K562 (cell line): ENCODE measurements around the gene NTN1. TPM values are rescaled to one million over a fixed set of nuclear protein-coding genes. Genes with fewer than 3 reads are reported as not detected.

Source experiments
- ATAC-seq: fragments of 200-7000 bp; cut with Tn5 transposase; 3 replicates; pipeline ENCODE4 v1.9.1; 2020; ENCODE audit warnings: moderate library complexity
- BruUV-seq: library from RNA; stranded (reverse); fragments of 400-500 nt; replicated peaks from 2 replicates; lab custom pipeline; 2021; lab: Mats Ljungman, UMichigan
- CTCF ChIA-PET: fragments of 300-600 bp; formaldehyde crosslinking; extraction: SDS; loops from one replicate; lab custom pipeline; 2021; ENCODE audit warnings: low intra/inter-chr PET ratio; lab: Yijun Ruan, JAX
- POLR2A ChIA-PET: fragments of 300-600, 350-650 bp; sonication (Branson Sonifier 250); formaldehyde crosslinking; extraction: SDS; loops from one replicate; lab custom pipeline; 2021; ENCODE audit warnings: antibody characterized with exemption, inconsistent platforms; lab: Yijun Ruan, JAX
- DNase-seq, 4 experiments: peaks; one replicate each; pipeline versions ENCODE4 v3.0.0 to v3.0.0-alpha.2; 2011 to 2018; ENCODE audit warnings: low spot score in 3 of 4, mixed read lengths in 3 of 4; ENCODE audit errors: extremely low read depth in 1 of 4
- FAIRE-seq: peaks from 2 replicates; lab custom pipeline; 2011; peaks lifted over from hg19 to GRCh38; lab: Jason Lieb, UNC
- H2AFZ ChIP-seq: 2 replicates; pipeline ENCODE4 v1.6.0; 2011; ENCODE audit warnings: low read depth, low read length, control low read depth, inconsistent platforms
- H3K27ac ChIP-seq: fragments of 200-600 bp; 3 replicates; pipeline ENCODE4 v1.8.0; 2011; ENCODE audit warnings: low read depth, mild to moderate bottlenecking, control low read depth, inconsistent platforms, low read length, moderate library complexity, mixed read lengths; ENCODE audit errors: extremely low read depth
- H3K27me3 ChIP-seq, 2 experiments: fragments of 300-600 bp in 1 of 2; 2 replicates in 1 of 2; 3 replicates in 1 of 2; pipeline versions ENCODE4 v1.6.0 to v1.8.0; 2011; ENCODE audit warnings: inconsistent platforms in 2 of 2, low read length in 2 of 2, mild to moderate bottlenecking in 1 of 2, mixed read lengths in 1 of 2, moderate library complexity in 1 of 2; ENCODE audit not compliant: control insufficient read depth in 2 of 2, insufficient read depth in 2 of 2
- H3K36me3 ChIP-seq: fragments of 300-600 bp; 3 replicates; pipeline ENCODE4 v1.8.0; 2011; ENCODE audit warnings: mild to moderate bottlenecking, low read length, inconsistent platforms; ENCODE audit not compliant: control insufficient read depth, insufficient read depth
- H3K4me1 ChIP-seq, 2 experiments: fragments of 200-600 bp in 1 of 2; replicated peaks in 1 of 2; 2 replicates in 1 of 2; 3 replicates in 1 of 2; pipeline versions ENCODE4 v1.5.1 to v1.8.0; 2011; ENCODE audit warnings: inconsistent platforms in 2 of 2, low read length in 2 of 2, mild to moderate bottlenecking in 1 of 2, mixed read lengths in 1 of 2, moderate library complexity in 1 of 2; ENCODE audit not compliant: control insufficient read depth in 2 of 2, insufficient read depth in 2 of 2
- H3K4me2 ChIP-seq: 2 replicates; pipeline ENCODE4 v1.6.1; 2011; ENCODE audit warnings: low read length, control low read depth, inconsistent platforms, mixed read lengths; ENCODE audit not compliant: insufficient read depth
- H3K4me3 ChIP-seq: fragments of 200-600 bp; sonication (generic), shearing (Covaris generic); 2 replicates; pipeline ENCODE4 v1.5.1; 2016; ENCODE audit warnings: control low read depth, inconsistent platforms
- H3K79me2 ChIP-seq: fragments of 200-600 bp; 3 replicates; pipeline ENCODE4 v1.8.0; 2011; ENCODE audit warnings: low read length, inconsistent platforms; ENCODE audit not compliant: control insufficient read depth, insufficient read depth
- H3K9ac ChIP-seq, 2 experiments: 2 replicates each; pipeline versions ENCODE4 v1.6.0 to v1.6.1; 2011; ENCODE audit warnings: low read depth in 2 of 2, low read length in 2 of 2, control low read depth in 1 of 2, inconsistent platforms in 1 of 2, mild to moderate bottlenecking in 1 of 2, mixed read lengths in 1 of 2; ENCODE audit not compliant: insufficient read depth in 1 of 2
- H3K9me1 ChIP-seq: one replicate; pipeline ENCODE4 v1.6.0; 2011; ENCODE audit warnings: inconsistent platforms, mild to moderate bottlenecking, low read length, moderate library complexity; ENCODE audit not compliant: control insufficient read depth, insufficient read depth
- H3K9me3 ChIP-seq: replicated peaks from 2 replicates; pipeline ENCODE4 v1.5.1; 2011; ENCODE audit warnings: low read depth, low read length, inconsistent platforms; ENCODE audit not compliant: control insufficient read depth, insufficient read depth
- H4K20me1 ChIP-seq: replicated peaks from 2 replicates; pipeline ENCODE4 v1.6.1; 2011; ENCODE audit warnings: low read length, inconsistent platforms, mixed read lengths; ENCODE audit not compliant: control insufficient read depth, insufficient read depth
- FOSL1 ChIP-seq: fragments of 200-800 bp; sonication (Bioruptor generic); conservative IDR thresholded peaks from 2 replicates; pipeline ENCODE4 v1.6.1; 2016; ENCODE audit warnings: missing genetic modification characterization, missing compliant biosample characterization
- MEIS2 ChIP-seq: fragments of 450-650 bp; IDR thresholded peaks from 2 replicates; pipeline ENCODE4 v1.6.1; 2014; ENCODE audit warnings: mild to moderate bottlenecking; ENCODE audit not compliant: partially characterized antibody
- NEUROD1 ChIP-seq: fragments of 150-350 bp; IDR thresholded peaks from 2 replicates; pipeline ENCODE4 v1.6.1; 2014; ENCODE audit warnings: borderline replicate concordance, low read length, low read depth; ENCODE audit not compliant: partially characterized antibody
- PBX2 ChIP-seq, 2 experiments: IDR thresholded peaks in 1 of 2; conservative IDR thresholded peaks in 1 of 2; 2 replicates each; pipeline ENCODE4 v1.6.1; 2016; ENCODE audit warnings: low read depth in 2 of 2, mild to moderate bottlenecking in 1 of 2, missing compliant biosample characterization in 1 of 2, missing genetic modification characterization in 1 of 2, moderate library complexity in 1 of 2
- SRSF3 ChIP-seq: fragments of 200-400 bp; formaldehyde crosslinking; IDR thresholded peaks from 2 replicates; pipeline ENCODE4 v1.6.1; 2016; ENCODE audit warnings: mild to moderate bottlenecking, low read length, moderate library complexity; ENCODE audit not compliant: insufficient read depth
- TAF7 ChIP-seq: fragments of 450-650 bp; IDR thresholded peaks from 2 replicates; pipeline ENCODE4 v1.6.1; 2016; ENCODE audit warnings: missing genetic modification characterization, missing compliant biosample characterization
- ZBTB17 ChIP-seq: fragments of 450-650 bp; formaldehyde crosslinking; IDR thresholded peaks from 2 replicates; pipeline ENCODE4 v1.4.0; 2020; ENCODE audit warnings: mild to moderate bottlenecking
- ZBTB43 ChIP-seq: sonication (generic); formaldehyde crosslinking; IDR thresholded peaks from 2 replicates; pipeline ENCODE4 v1.8.0; 2023; ENCODE audit warnings: mild to moderate bottlenecking, missing genetic modification reagents
- ZNF184 ChIP-seq: sonication (generic); formaldehyde crosslinking; IDR thresholded peaks from 2 replicates; pipeline ENCODE4 v1.5.0; 2020; ENCODE audit warnings: missing genetic modification reagents
- ZNF584 ChIP-seq: fragments of 200-800 bp; sonication (Bioruptor generic); IDR thresholded peaks from 2 replicates; pipeline ENCODE4 v1.6.1; 2016; ENCODE audit warnings: low read depth, mild to moderate bottlenecking, missing genetic modification characterization, missing compliant biosample characterization
- WGBS: fragments of 100-300 bp; shearing (Covaris generic); methylation state at CpG from one replicate; pipeline ENCODE4 v1.1.6; 2016; ENCODE audit warnings: low coverage, mixed read lengths; ENCODE audit not compliant: insufficient coverage; ENCODE audit errors: missing lambda C conversion rate; 5-methylcytosine and 5-hydroxymethylcytosine counted together
- in situ Hi-C: fragments of 300-500 bp; cut with MboI; formaldehyde crosslinking; loops from 4 replicates; pipeline ENCODE4 v1.15.0; 2018; ENCODE audit warnings: inconsistent platforms, mixed read lengths
- intact Hi-C: fragments of 100-400 bp; cut with micrococcal nuclease; formaldehyde crosslinking; loops from 2 replicates; pipeline ENCODE4 v1.14.2; 2022
- polyA plus RNA-seq, 8 experiments: library from polyadenylated mRNA; depleted of rRNA in 4 of 8; stranded (reverse) in 5 of 8; unstranded in 3 of 8; fragments of >200 nt; fragmentation: Nextera tagmentation in 2 of 8; fragmentation: Illumina TruSeq in 1 of 8; extraction: Ambion mirVana in 2 of 8; extraction: Trizol in 1 of 8; gene quantifications; 2 replicates each; pipeline versions ENCODE4 v1.2.1 to v1.2.3, GENCODE V29; 2011 to 2014; ENCODE audit warnings: inconsistent platforms in 1 of 8, missing spikeins in 1 of 8
- total RNA-seq, 7 experiments: library from RNA; depleted of rRNA in 6 of 7; stranded (reverse); fragments of >200 nt in 6 of 7; fragmentation: Illumina TruSeq in 2 of 7; extraction: Trizol in 2 of 7; gene quantifications; 2 replicates each; pipeline versions ENCODE4 v1.2.1 to v1.2.3, GENCODE V29; 2011 to 2021; ENCODE audit warnings: low replicate concordance in 1 of 7

NTN1 gene
- total and polyA plus RNA-seq, 9 of the 15 experiments (the other 6 are each of a cell fraction or from before 2014, with no cell fraction given) = 0.02 TPM; not detected in 8

- Histone ChIP-seq H4K20me1 (no peaks in the 10 kb centered on the region), H2AFZ (no peak overlapping the region), H3K9me3 (no peaks in the 10 kb centered on the region), H3K79me2 (no peaks in the 10 kb centered on the region), H3K4me3 (no peak overlapping the region), H3K27ac (no peak overlapping the region), H3K9me1 (no peaks in the 10 kb centered on the region), H3K9ac (no peak overlapping the region), H3K4me1 (no peaks in the 10 kb centered on the region), H3K36me3 (no peaks in the 10 kb centered on the region), H3K27me3 (peaks cover 2 to 39% of the 10 kb centered on the region in 2 experiments; a peak in 3 of 5 replicates)
- no peak for DNase-seq
- no TSS peak for BruUV-seq
- in situ Hi-C loops (no loop called here), intact Hi-C loops (no loop called here)
- FAIRE-seq = no peak
- POLR2A ChIA-PET = interaction anchor here (1.2 kb wide), 1 partner anchor 13 kb away, joined by 4 read pairs; no protein-coding TSS in a partner anchor
- CTCF ChIA-PET = no interaction called here
- no peak for ATAC-seq
- WGBS = 0% methylated on average over 8 of the region's 9 CpGs
- no peak for TF ChIP-seq ZNF584 (CRISPR knock-in tag)
- TF ChIP-seq MEIS2 = no peak
- TF ChIP-seq ZBTB17 (CRISPR knock-in tag) = no peak
- no peak for TF ChIP-seq ZBTB43 (CRISPR knock-in tag)
- TF ChIP-seq PBX2 (CRISPR knock-in tag; IDR thresholded peaks at IDR 0.05; ENCODE audit: low read depth) = no peak
- TF ChIP-seq PBX2 (tag; conservative IDR thresholded peaks at IDR 0.05; ENCODE audit: low read depth) = no peak
- no peak for TF ChIP-seq TAF7
- TF ChIP-seq SRSF3 = no peak
- no peak for TF ChIP-seq FOSL1 (tag)
- TF ChIP-seq ZNF184 = no peak
- TF ChIP-seq NEUROD1 = no peak
- TF ChIP-seq, all 486 proteins: peak for 0
- H3K4me2 ChIP-seq = no peak overlapping the region
Observed at GRCh38 chr17:9174779-9175574, 153.7 kb downstream of the NTN1 start.
